ENCODE data around the gene LRRC3C. TPM values are rescaled to one million over a fixed set of nuclear protein-coding genes. Genes with fewer than 3 reads are reported as not detected.

LRRC3C gene
- polyA plus RNA-seq, 1 experiment, result not detected

- H3K36me3 ChIP-seq (ENCODE audit: control insufficient read depth, insufficient read depth, low read length), result no peaks in the 10 kb centered on the region
- no peak for DNase-seq (ENCODE audit: low read depth)
- no peak overlapping the region for H3K4me3 ChIP-seq (ENCODE audit: low read depth, low read length)
- H3K27me3 ChIP-seq (ENCODE audit: control insufficient read depth, insufficient read depth, low read length), result no peaks in the 10 kb centered on the region
- ChIA-PET CTCF (no interaction called here), POLR2A (no interaction called here)
- TF ChIP-seq, protein P1, sequence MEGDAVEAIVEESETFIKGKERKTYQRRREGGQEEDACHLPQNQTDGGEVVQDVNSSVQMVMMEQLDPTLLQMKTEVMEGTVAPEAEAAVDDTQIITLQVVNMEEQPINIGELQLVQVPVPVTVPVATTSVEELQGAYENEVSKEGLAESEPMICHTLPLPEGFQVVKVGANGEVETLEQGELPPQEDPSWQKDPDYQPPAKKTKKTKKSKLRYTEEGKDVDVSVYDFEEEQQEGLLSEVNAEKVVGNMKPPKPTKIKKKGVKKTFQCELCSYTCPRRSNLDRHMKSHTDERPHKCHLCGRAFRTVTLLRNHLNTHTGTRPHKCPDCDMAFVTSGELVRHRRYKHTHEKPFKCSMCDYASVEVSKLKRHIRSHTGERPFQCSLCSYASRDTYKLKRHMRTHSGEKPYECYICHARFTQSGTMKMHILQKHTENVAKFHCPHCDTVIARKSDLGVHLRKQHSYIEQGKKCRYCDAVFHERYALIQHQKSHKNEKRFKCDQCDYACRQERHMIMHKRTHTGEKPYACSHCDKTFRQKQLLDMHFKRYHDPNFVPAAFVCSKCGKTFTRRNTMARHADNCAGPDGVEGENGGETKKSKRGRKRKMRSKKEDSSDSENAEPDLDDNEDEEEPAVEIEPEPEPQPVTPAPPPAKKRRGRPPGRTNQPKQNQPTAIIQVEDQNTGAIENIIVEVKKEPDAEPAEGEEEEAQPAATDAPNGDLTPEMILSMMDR (IDR thresholded peaks at IDR 0.05; ENCODE audit: insufficient read depth, low read depth, low read length), result no peak
Observed at GRCh38 chr17:39934324-39934723, 6.8 kb downstream of the LRRC3C start.

- no peak for DNase-seq (ENCODE audit: low read depth)
- H3K36me3 ChIP-seq (ENCODE audit: control insufficient read depth, insufficient read depth, low read length), result no peaks in the 10 kb centered on the region
- no peak overlapping the region for H3K4me3 ChIP-seq (ENCODE audit: low read depth, low read length)
- TF ChIP-seq, protein P1 (IDR thresholded peaks at IDR 0.05; ENCODE audit: insufficient read depth, low read depth, low read length), result no peak
- POLR2A ChIA-PET, result no interaction called here
- CTCF ChIA-PET, result interaction anchor here (0.7 kb wide), 1 partner anchor 46 kb away, joined by 3 read pairs; no protein-coding TSS in a partner anchor
- no peaks in the 10 kb centered on the region for H3K27me3 ChIP-seq (ENCODE audit: control insufficient read depth, insufficient read depth, low read length)
Observed at GRCh38 chr17:39935909-39936308, 8.4 kb downstream of the LRRC3C start.

GRCh38 chr17:39937447-39937846 is 9.9 kb downstream of the LRRC3C start:
- CTCF ChIA-PET, result interaction anchor here (1.3 to 5.1 kb wide), 3 partner anchors 20 to 43 kb away, joined by 3 to 32 read pairs (median 4); partner anchors contain the start of gene PSMD3
- TF ChIP-seq, protein P1 (IDR thresholded peaks at IDR 0.05; ENCODE audit: insufficient read depth, low read depth, low read length), result no peak
- POLR2A ChIA-PET, result no interaction called here
- Histone ChIP-seq H3K4me3 (ENCODE audit: low read depth, low read length) (no peak overlapping the region), H3K27me3 (ENCODE audit: control insufficient read depth, insufficient read depth, low read length) (no peaks in the 10 kb centered on the region), H3K36me3 (ENCODE audit: control insufficient read depth, insufficient read depth, low read length) (no peaks in the 10 kb centered on the region)
- DNase-seq (ENCODE audit: low read depth), result no peak

GRCh38 chr17:39938140-39938869 is 10.8 kb downstream of the LRRC3C start:
- DNase-seq (ENCODE audit: low read depth), result no peak
- POLR2A ChIA-PET, result no interaction called here
- no peaks in the 10 kb centered on the region for H3K27me3 ChIP-seq (ENCODE audit: control insufficient read depth, insufficient read depth, low read length)
- CTCF ChIA-PET, result interaction anchor here (1.3 to 5.1 kb wide), 4 partner anchors 16 to 42 kb away, joined by 3 to 32 read pairs (median 5); partner anchors contain the start of gene PSMD3
- TF ChIP-seq, protein P1 (IDR thresholded peaks at IDR 0.05; ENCODE audit: insufficient read depth, low read depth, low read length), result no peak
- no peak overlapping the region for H3K4me3 ChIP-seq (ENCODE audit: low read depth, low read length)
- no peaks in the 10 kb centered on the region for H3K36me3 ChIP-seq (ENCODE audit: control insufficient read depth, insufficient read depth, low read length)

GRCh38 chr17:39939106-39939505 is 11.6 kb downstream of the LRRC3C start:
- POLR2A ChIA-PET, result interaction anchor here (0.5 kb wide), 1 partner anchor 10 kb away, joined by 5 read pairs; no protein-coding TSS in a partner anchor
- no peaks in the 10 kb centered on the region; the same call in 1 of the 2 replicates for H3K27me3 ChIP-seq (ENCODE audit: control insufficient read depth, insufficient read depth, low read length)
- no peaks in the 10 kb centered on the region for H3K36me3 ChIP-seq (ENCODE audit: control insufficient read depth, insufficient read depth, low read length)
- CTCF ChIA-PET, result interaction anchor here (0.7 to 5.1 kb wide), 12 partner anchors 10 to 66 kb away, joined by 3 to 32 read pairs (median 3); partner anchors contain the start of genes LRRC3C, ORMDL3 and PSMD3
- TF ChIP-seq, protein P1 (IDR thresholded peaks at IDR 0.05; ENCODE audit: insufficient read depth, low read depth, low read length), result no peak
- no peak for DNase-seq (ENCODE audit: low read depth)
- no peak overlapping the region for H3K4me3 ChIP-seq (ENCODE audit: low read depth, low read length)
